ENCODE data around the gene SUN1.

The SUN1 gene

DNA sequence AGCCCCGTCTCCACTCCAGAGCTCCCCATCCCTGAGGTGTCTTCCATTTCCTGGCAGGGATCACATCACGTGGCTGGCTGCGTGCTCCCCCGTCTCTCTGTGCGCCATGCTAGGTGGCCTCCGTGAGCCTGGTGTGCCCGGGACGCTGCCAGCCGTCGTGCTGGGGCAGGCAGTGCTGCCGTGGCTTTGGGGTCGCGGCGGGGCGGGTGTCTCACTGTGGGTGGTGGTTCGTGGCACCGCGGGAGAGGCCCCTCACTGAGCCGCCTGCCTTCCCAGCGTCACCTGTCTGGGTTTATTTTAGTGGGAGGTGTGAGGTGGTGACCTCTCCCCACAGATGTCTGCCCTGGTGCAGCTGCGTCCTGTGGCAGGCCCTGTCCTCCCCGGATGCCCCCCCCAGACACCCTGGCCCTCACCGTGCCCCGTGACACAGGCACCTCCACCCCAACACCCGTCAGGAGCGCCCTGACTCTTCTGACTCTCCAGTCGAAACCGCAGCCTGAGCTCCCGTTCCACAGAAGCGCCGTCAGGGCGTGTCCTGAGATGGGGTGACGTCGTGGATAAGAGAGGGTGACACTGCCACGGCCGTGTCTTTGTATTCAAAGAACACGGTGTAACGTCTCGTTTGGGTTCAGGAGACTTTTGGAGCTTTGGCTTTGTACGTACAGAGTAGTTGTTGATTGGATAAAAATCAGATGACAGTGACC, 62.0 kb downstream of the SUN1 start:
- H3K4me1 ChIP-seq (ENCODE audit: control insufficient read depth, insufficient read depth, low read length) = peaks cover 21% of the 10 kb centered on the region
- H3K9ac ChIP-seq (ENCODE audit: low read length) = no peak overlapping the region
- peaks cover 20% of the 10 kb centered on the region for H3K36me3 ChIP-seq (ENCODE audit: control insufficient read depth, insufficient read depth, low read length)
- no peak overlapping the region for H3K4me3 ChIP-seq (ENCODE audit: low read length)
- H3K9me3 ChIP-seq (ENCODE audit: control insufficient read depth, low read length) = no peaks in the 10 kb centered on the region
- H3K27me3 ChIP-seq (ENCODE audit: control insufficient read depth, insufficient read depth, low read length) = no peaks in the 10 kb centered on the region

DNA sequence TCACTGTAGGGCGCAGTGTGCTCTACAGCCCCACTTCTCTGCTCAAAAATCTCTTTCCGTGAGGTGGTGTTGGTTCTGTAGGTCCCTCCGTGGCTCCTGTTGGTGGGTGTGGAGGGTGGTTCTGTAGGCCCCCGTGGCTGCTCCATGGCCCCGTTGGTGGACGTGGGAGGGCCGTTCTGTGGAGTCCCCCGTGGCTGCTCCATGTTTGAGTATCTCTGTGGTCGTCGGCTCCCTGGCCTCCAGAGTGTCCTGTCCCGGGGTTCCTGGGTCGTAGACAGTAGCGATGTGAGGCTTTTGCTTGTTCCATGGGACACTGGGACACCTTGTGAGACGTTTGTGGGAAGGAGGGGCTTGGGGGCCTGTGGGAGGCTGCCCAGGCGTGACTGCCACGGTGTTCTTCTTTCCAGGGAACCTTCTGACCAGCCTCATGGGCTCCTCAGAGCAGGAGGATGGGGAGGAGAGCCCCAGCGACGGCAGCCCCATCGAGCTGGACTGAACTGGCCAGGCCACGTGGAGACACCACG, 62.7 kb downstream of the SUN1 start:
- no peak overlapping the region for H3K9ac ChIP-seq (ENCODE audit: low read length)
- H3K9me3 ChIP-seq (ENCODE audit: control insufficient read depth, low read length) = no peaks in the 10 kb centered on the region
- peaks cover 20% of the 10 kb centered on the region for H3K36me3 ChIP-seq (ENCODE audit: control insufficient read depth, insufficient read depth, low read length)
- H3K4me3 ChIP-seq (ENCODE audit: low read length) = no peak overlapping the region
- no peaks in the 10 kb centered on the region for H3K27me3 ChIP-seq (ENCODE audit: control insufficient read depth, insufficient read depth, low read length)
- peaks cover 24% of the 10 kb centered on the region for H3K4me1 ChIP-seq (ENCODE audit: control insufficient read depth, insufficient read depth, low read length)

DNA sequence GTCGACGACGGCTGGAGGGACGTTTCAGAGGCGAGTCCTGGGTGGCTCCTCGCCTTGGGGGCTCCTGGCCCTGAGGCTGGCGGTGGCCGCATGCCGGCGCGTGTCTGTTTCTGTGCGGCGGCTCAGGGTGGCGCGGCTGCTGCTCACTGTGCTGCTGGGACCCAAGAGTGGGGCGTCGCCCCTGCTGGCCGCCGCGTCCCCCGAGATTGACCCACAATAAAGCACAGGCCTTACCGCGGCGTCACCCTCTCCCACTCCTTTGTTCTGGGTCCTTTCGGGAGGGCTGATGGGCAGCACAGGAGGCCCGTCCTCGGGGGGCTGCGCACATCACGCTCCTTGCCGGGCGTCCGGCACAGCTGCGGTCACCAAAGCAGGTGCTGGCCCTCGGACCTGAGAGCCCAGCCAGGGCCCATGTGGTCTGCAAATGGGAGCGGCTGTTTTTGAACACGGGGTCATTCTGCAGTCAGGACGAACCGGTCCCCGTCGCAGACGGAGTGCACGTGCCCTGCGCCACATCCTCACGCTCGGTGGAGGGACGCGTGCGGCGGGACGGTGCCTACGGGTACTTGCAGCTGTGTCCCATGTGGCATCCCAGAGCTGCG, 63.3 kb downstream of the SUN1 start:
- H3K27me3 ChIP-seq (ENCODE audit: control insufficient read depth, insufficient read depth, low read length) = no peaks in the 10 kb centered on the region
- H3K4me3 ChIP-seq (ENCODE audit: low read length) = no peak overlapping the region
- no peaks in the 10 kb centered on the region for H3K9me3 ChIP-seq (ENCODE audit: control insufficient read depth, low read length)
- peaks cover 20% of the 10 kb centered on the region for H3K36me3 ChIP-seq (ENCODE audit: control insufficient read depth, insufficient read depth, low read length)
- H3K4me1 ChIP-seq (ENCODE audit: control insufficient read depth, insufficient read depth, low read length) = peaks cover 24% of the 10 kb centered on the region
- H3K9ac ChIP-seq (ENCODE audit: low read length) = no peak overlapping the region

DNA sequence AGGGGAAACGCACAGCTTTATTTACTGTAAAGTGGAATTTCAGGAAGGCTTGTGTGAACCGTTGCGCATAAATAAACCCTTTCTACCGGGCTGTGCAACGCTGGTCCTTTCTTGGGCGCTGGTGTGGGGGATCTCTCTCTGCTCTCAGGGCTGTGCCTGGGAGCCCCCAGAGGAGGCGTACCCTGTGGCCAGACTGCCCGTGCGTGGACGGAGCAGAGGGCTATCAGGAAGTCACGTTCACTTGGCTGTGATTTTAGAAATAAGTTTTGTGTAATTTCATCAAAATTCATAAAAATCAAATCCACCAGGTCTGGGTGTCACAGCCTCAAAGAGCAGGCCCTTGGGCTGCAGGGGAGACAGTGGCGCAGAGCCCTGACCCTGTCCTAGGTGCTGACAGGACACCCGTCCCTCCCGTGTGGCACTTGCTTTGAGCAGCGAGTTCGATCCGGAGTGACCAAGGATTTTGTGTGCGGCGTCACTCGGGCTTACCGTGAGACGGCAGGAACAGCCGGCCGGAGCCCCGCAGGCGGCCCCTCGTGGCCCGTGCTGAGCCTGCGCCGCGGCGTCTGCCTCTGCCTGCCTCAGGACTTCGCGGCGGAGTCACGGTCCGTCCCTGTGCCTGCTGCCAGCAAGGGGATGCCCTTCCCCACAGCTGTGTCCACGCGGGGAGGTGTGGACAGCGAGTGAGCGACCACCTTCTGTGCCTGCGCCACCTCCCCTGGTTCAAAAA, 64.2 kb downstream of the SUN1 start:
- Histone ChIP-seq H3K4me1 (ENCODE audit: control insufficient read depth, insufficient read depth, low read length) (peaks cover 32% of the 10 kb centered on the region), H3K9me3 (ENCODE audit: control insufficient read depth, low read length) (no peaks in the 10 kb centered on the region), H3K36me3 (ENCODE audit: control insufficient read depth, insufficient read depth, low read length) (peaks cover 20% of the 10 kb centered on the region), H3K9ac (ENCODE audit: low read length) (no peak overlapping the region), H3K27me3 (ENCODE audit: control insufficient read depth, insufficient read depth, low read length) (no peaks in the 10 kb centered on the region), H3K4me3 (ENCODE audit: low read length) (no peak overlapping the region)

DNA sequence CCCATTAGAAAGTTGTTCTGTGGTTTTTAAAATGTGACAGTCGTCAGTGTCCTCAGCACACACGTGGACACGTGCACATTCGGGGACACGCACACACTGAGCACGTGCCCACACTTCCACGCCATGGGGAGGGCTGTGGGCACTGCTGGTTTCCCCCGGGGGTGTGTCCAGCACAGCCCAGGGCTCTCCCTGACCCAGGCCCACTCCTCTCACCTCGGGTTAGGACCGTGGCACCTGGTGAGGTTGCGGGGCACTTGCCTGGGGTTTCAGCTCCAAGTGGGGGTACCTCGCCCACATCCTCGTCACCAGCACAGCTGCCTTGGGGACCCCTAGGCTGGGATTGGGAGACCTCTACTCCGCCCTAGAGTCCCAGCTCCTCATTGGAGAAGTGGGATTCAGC, 64.8 kb downstream of the SUN1 start:
- Histone ChIP-seq H3K27me3 (ENCODE audit: control insufficient read depth, insufficient read depth, low read length) (no peaks in the 10 kb centered on the region), H3K9ac (ENCODE audit: low read length) (no peak overlapping the region), H3K4me3 (ENCODE audit: low read length) (no peak overlapping the region), H3K9me3 (ENCODE audit: control insufficient read depth, low read length) (no peaks in the 10 kb centered on the region), H3K4me1 (ENCODE audit: control insufficient read depth, insufficient read depth, low read length) (peaks cover 33% of the 10 kb centered on the region), H3K36me3 (ENCODE audit: control insufficient read depth, insufficient read depth, low read length) (peaks cover 17% of the 10 kb centered on the region)

DNA sequence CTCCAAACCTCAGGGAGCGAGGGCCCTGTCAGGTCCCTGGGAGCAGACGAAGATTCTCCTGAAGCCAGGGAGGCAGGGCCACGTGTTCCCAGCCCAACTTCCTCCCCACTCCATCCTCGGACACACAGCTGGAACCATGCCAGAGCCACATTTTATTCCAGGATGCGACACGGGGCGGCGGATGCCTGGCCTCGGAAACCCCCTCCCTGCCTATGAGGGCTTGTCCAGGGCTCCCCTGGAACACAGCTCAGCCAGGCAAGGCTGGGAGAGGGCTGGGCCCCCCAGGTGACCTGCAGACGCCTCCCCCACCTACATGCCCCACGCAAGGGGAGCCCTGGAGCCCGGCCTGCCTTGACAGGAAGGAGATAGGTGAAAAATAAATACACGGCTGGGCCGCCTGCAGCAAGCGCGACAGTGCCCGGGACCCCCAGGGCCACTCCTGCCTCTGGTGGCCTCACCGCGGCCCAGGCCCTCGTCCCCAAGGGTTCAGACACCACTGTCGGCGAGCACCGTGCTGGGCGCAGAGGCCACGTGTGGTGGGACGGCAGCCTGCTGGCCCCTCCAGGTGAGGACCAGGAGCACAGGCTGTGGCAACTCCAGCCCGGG, 65.6 kb downstream of the SUN1 start:
- Histone ChIP-seq H3K9me3 (ENCODE audit: control insufficient read depth, low read length) (no peaks in the 10 kb centered on the region), H3K9ac (ENCODE audit: low read length) (no peak overlapping the region), H3K36me3 (ENCODE audit: control insufficient read depth, insufficient read depth, low read length) (peaks cover 9% of the 10 kb centered on the region), H3K27me3 (ENCODE audit: control insufficient read depth, insufficient read depth, low read length) (no peaks in the 10 kb centered on the region), H3K4me3 (ENCODE audit: low read length) (no peak overlapping the region), H3K4me1 (ENCODE audit: control insufficient read depth, insufficient read depth, low read length) (peaks cover 25% of the 10 kb centered on the region)

DNA sequence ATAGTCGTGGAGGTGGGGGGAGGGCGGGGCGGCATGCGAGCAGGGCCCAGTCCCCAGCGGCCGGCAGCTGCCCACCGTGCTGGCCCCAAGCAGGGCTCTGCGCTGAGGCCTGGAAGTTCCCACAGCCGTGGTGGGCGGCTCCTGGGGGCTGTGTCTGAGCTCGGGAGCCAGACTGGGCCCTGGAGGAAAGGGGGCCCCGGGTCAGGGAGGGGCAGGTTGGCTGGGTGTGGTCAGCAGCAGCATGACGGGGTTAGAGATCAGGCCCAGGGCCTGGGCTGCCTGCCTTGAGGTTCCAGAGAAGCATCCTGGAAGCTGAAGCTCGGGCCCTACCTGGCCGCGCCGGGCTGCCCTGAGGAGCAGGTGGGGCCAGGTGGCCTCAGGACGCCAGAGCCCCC, 66.2 kb downstream of the SUN1 start:
- Histone ChIP-seq H3K27me3 (ENCODE audit: control insufficient read depth, insufficient read depth, low read length) (no peaks in the 10 kb centered on the region), H3K9me3 (ENCODE audit: control insufficient read depth, low read length) (no peaks in the 10 kb centered on the region), H3K36me3 (ENCODE audit: control insufficient read depth, insufficient read depth, low read length) (peaks cover 6% of the 10 kb centered on the region), H3K9ac (ENCODE audit: low read length) (no peak overlapping the region), H3K4me1 (ENCODE audit: control insufficient read depth, insufficient read depth, low read length) (peaks cover 21% of the 10 kb centered on the region), H3K4me3 (ENCODE audit: low read length) (no peak overlapping the region)

DNA sequence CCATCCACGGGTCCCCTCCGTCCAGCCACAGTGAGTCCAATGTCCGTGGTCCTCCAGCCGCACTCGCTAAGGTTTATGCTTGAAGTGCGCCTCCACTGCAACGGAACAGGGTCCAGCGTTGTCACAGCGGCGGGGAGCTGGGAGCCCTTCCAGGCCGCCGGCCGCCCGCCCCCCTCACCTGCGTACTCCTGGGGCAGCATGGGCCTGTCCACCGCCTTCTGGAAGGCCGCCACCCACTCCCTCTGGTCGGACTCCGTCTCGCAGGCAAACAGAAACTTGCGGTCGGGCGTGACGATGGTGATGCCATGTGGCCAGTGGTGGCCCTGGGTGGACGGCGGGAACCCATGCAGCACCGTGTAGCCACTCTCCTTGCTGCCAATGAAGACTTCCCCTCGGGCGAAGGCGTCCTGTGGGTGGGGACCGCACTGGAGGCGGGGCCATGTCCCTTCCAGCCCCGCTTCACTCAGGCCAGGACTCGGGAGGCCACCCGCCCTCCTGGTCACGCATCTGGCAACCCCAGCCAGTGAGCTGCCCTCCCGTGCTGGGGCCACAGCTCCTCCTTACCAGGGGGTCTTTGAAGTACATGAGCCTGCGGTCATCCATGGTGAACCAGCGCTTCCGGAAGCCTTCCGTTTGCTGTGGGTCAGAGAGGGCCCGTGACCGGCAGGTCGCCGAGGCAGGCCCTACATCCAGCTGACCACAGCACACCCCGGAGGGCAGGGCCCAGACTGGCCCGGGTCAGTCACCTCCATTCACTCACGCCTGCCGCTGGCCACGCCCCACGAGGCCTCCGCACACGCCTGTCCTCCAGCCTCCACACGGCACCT, 66.8 kb downstream of the SUN1 start:
- no peaks in the 10 kb centered on the region for H3K27me3 ChIP-seq (ENCODE audit: control insufficient read depth, insufficient read depth, low read length)
- no peak overlapping the region for H3K4me3 ChIP-seq (ENCODE audit: low read length)
- H3K9ac ChIP-seq (ENCODE audit: low read length) = no peak overlapping the region
- H3K9me3 ChIP-seq (ENCODE audit: control insufficient read depth, low read length) = no peaks in the 10 kb centered on the region
- H3K4me1 ChIP-seq (ENCODE audit: control insufficient read depth, insufficient read depth, low read length) = peaks cover 21% of the 10 kb centered on the region
- peaks cover 6% of the 10 kb centered on the region for H3K36me3 ChIP-seq (ENCODE audit: control insufficient read depth, insufficient read depth, low read length)

DNA sequence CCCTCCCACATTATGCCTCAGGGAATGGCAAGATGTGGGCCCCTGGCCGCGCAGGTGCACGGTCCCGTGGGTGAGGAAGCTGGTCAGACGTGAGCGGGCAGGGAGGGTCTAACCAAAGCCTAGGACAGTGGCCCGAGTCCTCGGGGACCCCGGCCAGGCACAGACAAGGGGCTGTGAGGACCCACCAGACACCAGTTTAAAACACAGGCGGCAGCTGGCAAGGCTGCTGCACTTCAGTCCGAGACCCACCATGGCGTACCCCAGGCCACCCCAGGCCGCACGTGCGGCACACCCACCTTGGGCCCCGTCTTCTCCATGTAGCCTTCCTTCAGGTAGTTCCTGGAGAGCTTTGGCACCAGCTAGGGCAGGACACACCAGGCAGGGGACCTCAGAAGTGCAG, 67.5 kb downstream of the SUN1 start:
- Histone ChIP-seq H3K9ac (ENCODE audit: low read length) (no peak overlapping the region), H3K36me3 (ENCODE audit: control insufficient read depth, insufficient read depth, low read length) (peaks cover 6% of the 10 kb centered on the region), H3K9me3 (ENCODE audit: control insufficient read depth, low read length) (no peaks in the 10 kb centered on the region), H3K4me3 (ENCODE audit: low read length) (no peak overlapping the region), H3K4me1 (ENCODE audit: control insufficient read depth, insufficient read depth, low read length) (peaks cover 21% of the 10 kb centered on the region), H3K27me3 (ENCODE audit: control insufficient read depth, insufficient read depth, low read length) (no peaks in the 10 kb centered on the region)

DNA sequence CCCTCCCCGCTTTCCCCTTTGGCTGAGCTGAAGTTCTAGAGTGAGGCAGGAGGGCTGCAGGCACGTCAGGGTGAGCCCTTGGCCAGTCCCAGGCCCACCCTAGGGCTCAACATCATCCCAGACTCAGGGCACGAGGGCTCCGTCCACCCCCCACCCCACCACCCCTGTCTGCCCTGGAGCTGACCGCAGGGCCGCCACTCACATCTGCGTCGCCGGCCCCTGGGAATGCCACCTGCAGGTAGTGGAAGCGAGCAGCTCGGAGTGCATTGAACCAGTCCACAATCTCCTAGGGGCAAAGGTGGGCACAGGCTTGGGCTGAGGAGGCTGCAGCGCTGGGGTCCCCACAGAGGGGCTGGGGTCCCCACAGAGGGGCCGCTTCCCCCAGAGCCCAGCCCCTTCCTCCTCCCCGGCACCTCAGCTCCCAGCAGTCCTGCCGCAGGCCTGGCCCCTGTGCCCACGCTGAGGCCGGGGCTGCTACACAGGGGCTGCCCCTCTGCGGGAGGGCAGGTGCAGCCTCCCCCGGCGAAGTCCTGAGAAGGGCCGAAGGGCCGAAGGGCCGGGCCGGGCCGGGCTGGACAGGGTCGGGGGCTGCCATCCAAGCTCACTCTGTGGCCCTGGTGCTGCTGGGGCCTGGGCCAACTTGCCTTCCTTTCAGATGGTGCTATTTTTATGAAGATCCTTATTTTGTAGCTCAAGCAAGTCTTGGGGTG, 68.2 kb downstream of the SUN1 start:
- Histone ChIP-seq H3K9ac (ENCODE audit: low read length) (no peak overlapping the region), H3K36me3 (ENCODE audit: control insufficient read depth, insufficient read depth, low read length) (peaks cover 6% of the 10 kb centered on the region), H3K4me3 (ENCODE audit: low read length) (no peak overlapping the region), H3K4me1 (ENCODE audit: control insufficient read depth, insufficient read depth, low read length) (peaks cover 21% of the 10 kb centered on the region), H3K9me3 (ENCODE audit: control insufficient read depth, low read length) (no peaks in the 10 kb centered on the region), H3K27me3 (ENCODE audit: control insufficient read depth, insufficient read depth, low read length) (no peaks in the 10 kb centered on the region)

DNA sequence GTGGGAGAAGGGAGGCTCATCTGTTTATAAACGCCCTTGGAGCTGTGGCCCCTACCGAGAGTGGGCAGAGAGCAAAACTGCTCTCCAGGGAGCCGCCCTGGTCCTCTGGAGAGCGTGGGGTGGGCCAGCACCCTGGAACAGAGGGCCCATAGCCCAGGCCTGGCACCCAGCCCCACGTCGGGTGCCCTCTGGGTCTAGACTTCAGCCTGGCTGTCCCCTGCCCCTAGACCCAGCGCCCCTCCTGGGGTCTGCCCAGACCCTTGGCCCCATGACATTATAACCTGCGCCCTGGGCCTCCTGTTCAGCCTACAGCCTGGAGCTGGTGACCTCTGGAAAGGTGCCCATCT, 68.7 kb downstream of the SUN1 start:
- no peak overlapping the region for H3K9ac ChIP-seq (ENCODE audit: low read length)
- no peaks in the 10 kb centered on the region for H3K9me3 ChIP-seq (ENCODE audit: control insufficient read depth, low read length)
- H3K4me3 ChIP-seq (ENCODE audit: low read length) = no peak overlapping the region
- H3K4me1 ChIP-seq (ENCODE audit: control insufficient read depth, insufficient read depth, low read length) = peaks cover 21% of the 10 kb centered on the region
- H3K27me3 ChIP-seq (ENCODE audit: control insufficient read depth, insufficient read depth, low read length) = no peaks in the 10 kb centered on the region
- peaks cover under 1% of the 10 kb centered on the region for H3K36me3 ChIP-seq (ENCODE audit: control insufficient read depth, insufficient read depth, low read length)
